ENCODE data around the gene RGS12.
A peak's percentile ranks its signal among the peaks of the same experiment; 100 is the strongest.

The RGS12 gene

DNA sequence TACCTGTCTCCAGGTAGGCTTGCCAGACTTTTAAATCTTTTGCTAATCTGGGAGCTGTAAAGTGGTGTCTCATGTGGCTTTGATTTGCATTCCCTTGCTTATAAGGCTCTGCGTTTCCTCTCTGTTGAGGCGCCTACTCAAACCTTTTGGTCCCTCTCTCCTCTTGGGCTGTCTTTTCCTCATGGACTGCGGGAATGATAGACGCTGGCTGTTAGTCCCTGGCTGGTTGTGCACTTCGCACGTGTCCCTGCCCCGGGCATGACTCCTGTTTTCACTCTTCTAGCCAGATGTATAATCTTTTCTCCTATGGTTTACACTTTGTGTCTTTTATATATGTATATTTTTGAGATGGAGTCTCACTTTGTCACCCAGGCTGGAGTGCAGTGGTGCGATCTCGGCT is 39.7 kb downstream of the RGS12 start:
- no peak for DNase-seq

DNA sequence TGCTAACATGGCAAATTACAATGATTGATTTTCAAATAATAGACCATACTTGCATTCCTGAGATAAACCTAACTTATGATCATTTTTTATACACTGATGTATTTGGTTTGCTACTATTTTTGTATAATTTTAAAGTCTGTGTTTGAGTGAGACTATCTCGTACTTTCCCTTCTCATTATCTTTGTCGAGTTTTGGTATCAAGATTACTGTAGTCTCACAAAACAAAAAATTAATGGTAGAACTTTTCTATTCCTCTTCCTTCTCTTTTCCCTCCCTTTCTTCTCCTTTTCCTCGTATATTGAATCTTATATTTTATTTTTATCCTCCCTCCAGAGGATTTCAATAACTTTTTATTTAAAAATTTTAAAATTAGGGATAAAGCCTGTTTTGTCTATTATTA is 41.5 kb downstream of the RGS12 start:
- DNase-seq = no peak

DNA sequence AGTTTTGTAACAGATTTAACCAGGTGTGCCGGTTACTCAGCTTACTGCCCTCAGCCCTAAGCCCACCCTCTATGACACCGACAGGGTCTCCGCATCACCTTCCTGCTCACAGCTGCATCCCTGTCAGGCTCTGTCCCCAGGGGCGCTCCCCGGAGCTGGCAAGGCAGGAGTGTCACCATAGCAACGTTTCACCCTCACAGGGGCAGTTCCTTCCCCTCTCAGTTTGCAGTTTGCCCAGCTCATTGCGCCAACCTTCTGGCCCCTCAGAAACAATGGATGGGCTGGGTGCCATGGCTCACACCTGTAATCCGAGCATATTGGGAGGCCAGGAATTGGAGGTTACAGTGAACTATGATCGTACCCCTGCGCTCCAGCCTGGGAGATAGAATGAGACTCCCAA is 42.6 kb downstream of the RGS12 start:
- DNase-seq = no peak

DNA sequence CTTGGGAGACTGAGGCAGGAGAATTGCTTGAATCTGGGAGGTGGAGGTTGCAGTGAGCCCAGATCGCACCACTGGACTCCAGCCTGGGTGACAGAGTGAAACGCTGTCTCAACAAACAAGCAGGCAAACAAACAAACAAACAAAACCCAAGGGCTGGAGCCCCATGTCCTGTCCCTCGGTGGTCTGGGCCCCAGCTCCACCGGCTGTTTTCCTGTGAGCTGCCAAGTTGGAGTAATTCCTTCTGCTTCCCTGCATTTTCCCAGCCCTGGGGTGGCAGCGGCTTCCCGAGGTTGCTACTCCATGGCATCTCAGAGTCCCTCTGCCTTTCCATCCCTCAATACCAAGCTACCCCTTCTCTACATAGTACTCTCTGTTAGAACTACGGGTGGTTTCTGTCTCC is 43.2 kb downstream of the RGS12 start:
- no peak for DNase-seq

DNA sequence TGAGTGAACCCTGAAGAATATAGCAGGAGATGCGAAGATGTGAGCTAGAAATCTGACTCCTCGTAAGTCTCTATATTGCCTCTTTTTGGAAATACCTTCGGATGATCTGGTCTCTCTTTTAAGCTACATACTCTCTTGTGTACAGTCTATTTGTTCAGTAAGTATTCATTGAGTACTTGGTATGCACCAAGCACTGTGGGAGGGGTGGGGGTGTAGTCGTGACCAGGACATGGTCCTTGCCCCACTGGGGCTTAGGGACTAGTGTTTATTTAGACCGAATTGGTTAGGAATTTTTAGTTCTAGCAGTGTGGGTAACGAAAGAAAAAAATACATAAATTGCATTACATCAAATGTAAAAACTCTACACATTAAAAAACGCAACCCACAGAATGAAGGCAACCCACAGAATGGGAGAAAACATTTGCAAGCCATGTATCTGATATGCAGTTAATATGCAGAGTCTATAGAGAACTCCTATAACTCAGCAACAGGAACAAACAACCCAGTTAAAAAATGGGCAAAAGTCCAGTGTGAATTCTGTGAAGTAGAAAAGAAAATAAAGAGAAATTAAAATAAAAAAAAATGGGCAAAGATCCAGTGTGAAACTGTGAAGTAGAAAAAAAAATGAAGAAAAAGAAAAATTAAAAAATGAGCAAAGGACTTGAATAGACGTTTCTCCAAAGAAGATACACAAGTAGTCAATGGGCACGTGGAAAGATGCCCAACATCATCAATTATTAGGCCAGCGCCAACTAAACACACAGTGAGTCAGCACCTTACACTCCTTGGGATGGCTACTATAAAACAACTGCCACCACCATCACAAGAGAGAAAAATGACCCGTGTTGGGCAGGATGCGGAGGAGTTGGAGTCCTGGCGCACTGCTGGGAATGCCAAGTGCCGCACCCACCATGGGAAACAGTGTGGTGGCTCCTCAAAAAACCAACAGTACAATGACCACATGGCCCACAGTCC is 43.8 kb downstream of the RGS12 start:
- DNase-seq = no peak

DNA sequence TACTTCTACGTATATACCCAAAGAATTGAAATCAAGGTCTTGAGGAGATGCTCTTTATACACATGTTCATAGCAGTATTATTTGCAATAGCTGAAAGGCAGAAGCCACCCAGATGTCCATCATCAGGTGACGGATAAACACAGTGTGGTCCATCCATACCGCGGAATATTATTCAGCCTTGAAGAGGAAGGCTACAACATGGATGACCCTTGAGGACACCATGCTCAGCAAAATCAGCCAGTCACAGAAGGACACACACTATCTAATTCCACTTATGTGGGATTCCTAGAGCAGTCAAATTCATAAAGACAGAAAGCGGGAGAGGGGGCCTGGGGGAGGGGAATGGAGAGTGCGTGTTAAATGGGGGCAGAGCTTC is 44.5 kb downstream of the RGS12 start:
- no peak for DNase-seq

DNA sequence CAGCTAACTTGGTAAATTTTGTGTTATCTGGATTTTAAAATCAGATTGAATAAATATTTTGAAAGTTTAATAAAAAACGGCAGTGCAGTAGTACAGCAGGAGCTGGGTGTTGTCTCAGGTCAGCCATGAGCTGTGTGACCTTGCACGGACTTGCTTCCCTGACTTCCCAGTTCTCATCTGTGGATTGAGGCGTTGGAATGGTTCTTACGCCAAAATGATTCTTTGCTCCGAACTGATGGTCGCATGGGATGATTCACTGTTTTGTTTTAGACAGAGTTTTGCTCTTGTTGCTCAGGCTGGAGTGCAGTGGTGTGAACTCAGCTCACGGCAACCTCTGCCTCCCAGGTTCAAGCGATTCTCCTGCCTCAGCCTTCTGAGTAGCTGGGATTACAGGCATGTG is 45.0 kb downstream of the RGS12 start:
- DNase-seq = no peak

DNA sequence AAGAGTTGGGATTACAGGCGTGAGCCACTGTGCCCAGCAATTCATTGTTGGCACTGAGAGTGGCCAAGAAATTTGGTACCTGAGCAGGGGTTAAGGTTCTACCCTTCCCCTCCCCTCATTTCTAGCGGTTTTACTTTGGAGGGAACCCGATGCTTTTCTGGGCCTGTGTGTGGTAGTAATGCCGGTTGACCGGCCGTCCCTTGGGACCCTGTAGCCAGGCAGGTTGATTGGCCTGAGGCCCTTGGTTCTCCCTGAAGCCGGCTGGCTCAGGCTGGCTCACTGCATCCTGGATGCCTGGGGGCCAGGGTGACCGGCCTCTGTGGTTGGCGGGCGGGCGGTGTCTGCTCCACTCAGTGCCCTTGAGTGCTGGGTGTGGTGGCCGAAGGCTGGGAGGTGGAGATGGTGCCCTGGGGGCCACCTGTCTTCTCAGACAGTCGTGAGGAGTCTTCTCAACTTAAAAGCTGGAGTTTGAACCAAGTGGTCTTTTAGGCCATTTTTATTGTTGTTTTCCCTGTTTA is 45.6 kb downstream of the RGS12 start:
- DNase-seq = no peak

DNA sequence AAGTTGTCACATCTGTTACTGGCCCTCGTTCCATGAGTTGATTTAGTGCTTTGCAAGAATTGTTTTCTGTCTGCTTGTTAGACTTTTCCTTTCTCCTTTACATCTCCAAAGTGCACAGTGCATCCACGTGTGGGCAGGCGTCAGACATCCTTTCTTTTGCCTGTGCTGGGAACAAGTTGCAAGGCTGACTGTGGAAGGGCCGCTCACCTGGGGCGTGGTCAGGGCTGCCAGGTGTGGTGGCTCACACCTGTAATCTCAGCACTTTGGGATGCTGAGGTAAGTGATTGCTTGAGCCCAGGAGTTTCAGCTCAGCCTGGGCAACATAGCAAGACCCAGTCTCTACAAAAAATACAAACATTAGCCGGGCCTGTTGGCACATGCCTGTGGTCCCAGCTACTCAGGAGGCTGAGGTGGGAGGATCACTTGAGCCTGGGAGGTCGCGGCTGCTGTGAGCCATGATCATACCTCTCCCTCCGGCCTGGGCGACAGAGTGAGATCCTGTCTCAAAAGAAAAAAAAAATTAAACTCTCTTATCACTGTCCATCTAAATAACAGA is 46.2 kb downstream of the RGS12 start:
- no peak for DNase-seq

DNA sequence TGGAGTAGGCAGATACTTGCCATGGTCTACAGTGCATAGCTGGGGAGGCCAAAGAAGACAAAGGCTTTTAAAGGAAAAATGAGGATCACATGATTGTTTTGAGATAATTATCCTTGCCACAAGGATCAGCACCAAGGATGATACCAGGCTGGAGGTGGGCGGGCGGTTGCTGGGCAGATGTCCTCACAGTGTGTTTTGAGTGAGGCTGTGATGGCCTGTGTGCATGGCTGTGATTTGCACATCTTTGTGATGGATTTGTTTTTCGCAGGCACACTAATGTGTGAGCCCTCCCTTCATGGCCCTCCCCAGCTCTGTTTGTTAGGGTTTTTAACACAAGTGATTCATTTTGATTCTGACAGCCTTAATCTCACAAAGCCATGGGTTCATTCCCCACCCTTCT is 46.8 kb downstream of the RGS12 start:
- no peak for DNase-seq

DNA sequence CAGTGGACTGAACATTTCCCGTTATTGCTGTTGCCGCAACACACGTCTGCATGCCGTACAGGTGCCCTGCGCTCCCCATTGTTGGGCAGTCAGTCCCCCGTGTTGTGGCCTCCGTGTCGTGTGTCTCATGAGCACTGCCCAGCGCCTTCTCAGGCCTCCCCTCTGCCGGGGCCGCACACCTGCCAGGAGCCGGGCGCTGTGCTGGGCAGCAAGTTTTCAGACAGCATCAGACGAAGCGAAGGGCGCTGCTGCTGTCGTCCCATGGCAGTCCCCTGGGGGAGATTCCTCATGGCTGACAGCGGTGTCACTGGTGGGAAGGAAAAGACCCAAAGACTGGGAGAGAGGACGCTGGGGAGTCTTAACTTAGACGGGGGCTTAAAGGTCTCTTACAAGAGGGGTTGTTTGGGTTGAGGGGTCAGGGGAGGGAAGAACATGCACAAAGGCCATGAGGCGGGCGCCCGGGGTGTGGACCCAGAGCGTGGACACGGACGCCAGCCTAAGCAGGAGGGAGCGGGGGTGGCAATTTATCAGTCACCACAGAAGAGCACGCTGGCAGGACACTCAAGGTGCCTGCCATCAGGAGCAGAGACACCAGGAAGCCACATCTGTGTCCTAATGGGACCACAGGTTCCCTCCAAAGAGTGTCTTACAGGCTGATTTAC is 47.3 kb downstream of the RGS12 start:
- DNase-seq = no peak

DNA sequence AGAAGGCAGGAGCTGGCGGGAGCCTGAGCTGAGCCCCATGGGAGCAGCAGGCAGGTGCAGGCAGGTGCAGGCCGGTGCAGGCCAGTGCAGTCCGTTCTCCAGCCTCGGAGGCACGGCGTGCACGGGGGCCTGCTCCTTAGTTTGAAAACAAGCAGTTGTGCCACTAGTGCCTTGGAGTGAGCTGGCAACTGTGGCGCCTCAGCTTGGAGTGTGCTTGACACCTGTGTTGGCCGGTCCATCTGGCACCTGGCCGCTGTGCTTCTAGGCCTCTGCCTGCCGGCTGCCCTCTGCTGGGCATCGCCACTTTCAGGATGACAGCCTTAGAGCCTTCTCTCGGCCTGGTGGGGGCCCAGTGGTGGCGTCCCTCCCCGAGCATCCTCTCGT is 47.9 kb downstream of the RGS12 start:
- peak; percentile 45 to 76 for DNase-seq

DNA sequence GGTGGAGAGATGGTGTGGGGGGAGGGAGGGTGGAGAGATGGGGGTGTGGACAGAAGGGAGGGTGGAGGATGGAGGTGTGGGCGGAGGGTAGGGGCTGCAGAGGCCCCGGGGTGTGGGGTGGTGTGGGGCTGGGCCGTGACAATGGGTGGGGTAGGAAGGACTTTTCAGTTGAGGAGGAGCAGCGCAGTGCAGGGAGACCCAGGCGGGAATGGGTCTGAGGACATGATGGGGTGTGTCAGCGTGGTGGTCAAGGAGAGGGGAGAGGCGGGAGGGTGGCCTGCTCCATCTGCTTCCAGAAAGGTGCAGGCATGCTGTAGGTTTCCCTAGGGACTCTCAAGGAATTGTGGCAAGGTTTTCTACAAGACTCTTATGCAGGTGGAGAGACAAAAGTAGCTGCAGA is 48.9 kb downstream of the RGS12 start:
- DNase-seq = no peak

DNA sequence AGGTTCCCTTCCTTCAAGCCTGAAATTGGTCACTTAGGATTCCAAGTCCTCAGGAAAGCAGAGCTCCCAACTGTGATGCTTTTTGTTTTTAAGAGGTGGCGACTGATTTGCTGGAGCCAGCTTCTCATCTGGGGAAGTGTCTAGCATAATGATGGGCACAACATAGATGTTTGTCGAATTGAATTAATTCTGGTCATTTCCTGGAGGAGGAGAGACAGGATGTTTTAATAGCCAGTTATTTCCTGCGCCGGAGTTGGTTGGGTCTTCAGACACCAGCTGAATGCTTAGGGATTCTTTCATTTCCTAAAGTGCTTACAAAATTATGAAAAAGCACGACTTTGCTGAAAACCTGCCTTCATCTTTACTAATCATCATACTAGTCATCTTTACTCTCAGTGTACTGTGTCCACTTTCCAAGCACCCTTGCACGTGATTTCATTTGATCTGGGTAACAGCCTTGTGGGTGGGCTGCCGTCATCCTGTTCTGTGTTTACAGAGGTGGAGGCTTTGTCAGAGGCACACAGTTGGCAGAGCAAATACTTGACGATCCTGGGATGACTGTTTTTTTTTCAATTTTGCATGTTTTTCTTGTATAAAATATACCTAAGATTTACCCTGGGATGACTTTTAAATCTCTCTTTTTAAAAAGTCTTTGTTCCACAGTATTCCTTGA is 49.5 kb downstream of the RGS12 start:
- DNase-seq = no peak
